ENCODE measurements around the gene UGT1A4.

The UGT1A4 gene

GRCh38 chr2:233800208-233800607, 81.7 kb downstream of the UGT1A4 start:
- no peak for TF ChIP-seq CTCF (IDR thresholded peaks at IDR 0.05; ENCODE audit: low read depth, low read length)
- no peak overlapping the region for H3K4me3 ChIP-seq (ENCODE audit: low read depth, low read length)

GRCh38 chr2:233801357-233802131, 83.0 kb downstream of the UGT1A4 start:
- no peak overlapping the region for H3K4me3 ChIP-seq (ENCODE audit: low read depth, low read length)
- TF ChIP-seq CTCF (IDR thresholded peaks at IDR 0.05; ENCODE audit: low read depth, low read length) = no peak

- TF ChIP-seq CTCF (IDR thresholded peaks at IDR 0.05; ENCODE audit: low read depth, low read length) = no peak
- H3K4me3 ChIP-seq (ENCODE audit: low read depth, low read length) = no peak overlapping the region
Observed at GRCh38 chr2:233802132-233802815, 83.7 kb downstream of the UGT1A4 start.

GRCh38 chr2:233803292-233803911, 84.9 kb downstream of the UGT1A4 start:
- no peak overlapping the region for H3K4me3 ChIP-seq (ENCODE audit: low read depth, low read length)
- TF ChIP-seq CTCF (IDR thresholded peaks at IDR 0.05; ENCODE audit: low read depth, low read length) = no peak

- no peak for TF ChIP-seq CTCF (IDR thresholded peaks at IDR 0.05; ENCODE audit: low read depth, low read length)
- no peak overlapping the region for H3K4me3 ChIP-seq (ENCODE audit: low read depth, low read length)
Observed at GRCh38 chr2:233803994-233804393, 85.5 kb downstream of the UGT1A4 start.

GRCh38 chr2:233807215-233807865, 88.8 kb downstream of the UGT1A4 start:
- TF ChIP-seq CTCF (IDR thresholded peaks at IDR 0.05; ENCODE audit: low read depth, low read length) = no peak
- no peak overlapping the region for H3K4me3 ChIP-seq (ENCODE audit: low read depth, low read length)

Data from WI38 (cell line).